Mesodermal cell (in vitro differentiated cells): ENCODE data around the gene DIP2C.
"Not testable (repeated sequence)": the region's sequence is repeated elsewhere in the genome, so short reads cannot be mapped to it uniquely, and the experiment has no call there.

Source experiments
- H3K27ac ChIP-seq: 2 replicates; pipeline ENCODE4 v1.7.0; 2013; ENCODE audit warnings: mild to moderate bottlenecking, low read depth, low read length, moderate library complexity; ENCODE audit not compliant: severe bottlenecking
- H3K36me3 ChIP-seq: 2 replicates; pipeline ENCODE4 v1.7.1; 2013; ENCODE audit warnings: mild to moderate bottlenecking, low read length, moderate library complexity; ENCODE audit not compliant: control insufficient read depth, insufficient read depth
- H3K4me1 ChIP-seq: one replicate; pipeline ENCODE4 v1.7.1; 2013; ENCODE audit warnings: mild to moderate bottlenecking, low read length; ENCODE audit not compliant: insufficient read depth, control insufficient read depth, poor library complexity, severe bottlenecking
- H3K4me3 ChIP-seq: 2 replicates; pipeline ENCODE4 v1.7.0; 2013; ENCODE audit warnings: low read length, control low read depth, mild to moderate bottlenecking; ENCODE audit not compliant: insufficient read depth, poor library complexity, severe bottlenecking; ENCODE audit errors: extremely low read depth
- H3K9me3 ChIP-seq: 2 replicates; pipeline ENCODE4 v1.7.1; 2013; ENCODE audit warnings: mild to moderate bottlenecking, low read length, moderate library complexity; ENCODE audit not compliant: control insufficient read depth
- WGBS, 2 experiments: methylation state at CpG; one replicate each; pipeline ENCODE4 v1.1.5; 2013; ENCODE audit warnings: missing lambda C conversion rate in 2 of 2; ENCODE audit not compliant: insufficient coverage in 2 of 2; 5-methylcytosine and 5-hydroxymethylcytosine counted together

DIP2C gene

DNA sequence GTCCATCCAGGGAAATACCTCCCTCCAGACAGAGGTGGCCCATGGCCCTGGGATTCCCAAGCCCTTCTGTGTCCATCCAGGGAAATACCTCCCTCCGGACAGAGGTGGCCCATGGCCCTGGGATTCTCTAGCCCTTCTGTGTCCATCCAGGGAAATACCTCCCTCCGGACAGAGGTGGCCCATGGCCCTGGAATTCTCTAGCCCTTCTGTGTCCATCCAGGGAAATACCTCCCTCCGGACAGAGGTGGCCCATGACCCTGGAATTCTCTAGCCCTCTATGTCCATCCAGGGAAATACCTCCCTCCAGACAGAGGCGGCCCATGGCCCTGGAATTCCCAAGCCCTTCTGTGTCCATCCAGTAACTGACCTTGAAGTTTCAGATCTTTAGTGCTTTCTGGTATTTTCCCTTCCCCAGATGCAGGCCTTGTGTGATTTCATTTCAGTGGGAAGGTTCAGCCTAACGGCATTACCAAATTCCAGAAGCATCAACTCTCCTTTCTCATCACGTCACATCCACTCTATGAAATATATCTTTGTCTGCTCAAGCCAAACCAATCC lies 28.8 kb upstream of the DIP2C start:
- H3K4me1 ChIP-seq, result no peaks in the 10 kb centered on the region
- peaks cover 18% of the 10 kb centered on the region for H3K9me3 ChIP-seq
- no peak overlapping the region for H3K27ac ChIP-seq
- no peak overlapping the region for H3K4me3 ChIP-seq
- WGBS, 2 experiments, result 83 to 93% methylated on average over 2 to 4 of the region's 6 CpGs
- no peaks in the 10 kb centered on the region for H3K36me3 ChIP-seq

DNA sequence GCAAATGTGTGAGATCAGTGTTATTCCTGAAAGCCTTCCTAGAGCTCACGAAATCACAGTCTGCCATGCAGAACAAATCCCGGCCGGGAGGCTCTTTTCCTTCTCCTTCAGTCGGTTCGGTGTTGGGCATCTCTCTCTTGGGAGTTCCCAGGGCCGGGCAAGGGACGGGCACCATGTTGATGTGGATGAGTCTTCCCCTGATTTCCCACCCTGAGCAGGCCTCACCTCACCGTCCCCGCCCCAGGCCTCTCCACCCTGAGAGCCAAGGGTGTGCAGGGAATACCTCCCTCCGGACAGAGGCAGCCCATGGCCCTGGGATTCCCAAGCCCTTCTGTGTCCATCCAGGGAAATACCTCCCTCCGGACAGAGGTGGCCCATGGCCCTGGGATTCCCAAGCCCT lies 28.0 kb upstream of the DIP2C start:
- Histone ChIP-seq H3K4me1 (no peaks in the 10 kb centered on the region), H3K27ac (no peak overlapping the region), H3K36me3 (no peaks in the 10 kb centered on the region), H3K9me3 (peaks cover 23% of the 10 kb centered on the region), H3K4me3 (no peak overlapping the region)
- WGBS, 2 experiments, result 90 to 96% methylated on average over 6 of the region's 11 CpGs

DNA sequence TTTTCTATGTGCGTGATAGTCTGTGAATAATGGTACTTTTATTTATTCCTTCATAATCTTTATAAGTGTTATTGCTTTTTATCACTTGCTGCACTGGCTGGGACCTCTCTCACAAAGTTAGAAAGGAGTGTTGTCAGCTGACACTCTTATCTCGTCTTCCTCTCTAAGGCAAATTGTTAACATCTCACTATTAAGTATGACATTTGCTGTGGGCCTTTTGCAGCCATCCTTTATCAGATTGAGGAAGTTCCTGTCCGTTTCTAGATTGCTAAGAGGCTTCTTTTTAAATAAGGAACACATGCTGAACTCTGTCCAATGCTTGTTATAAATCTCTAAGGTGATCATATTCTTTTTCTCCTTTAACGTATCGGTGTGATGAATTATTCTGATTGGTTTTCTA lies 27.4 kb upstream of the DIP2C start:
- Histone ChIP-seq H3K9me3 (peaks cover 23% of the 10 kb centered on the region), H3K4me3 (no peak overlapping the region), H3K27ac (no peak overlapping the region), H3K4me1 (no peaks in the 10 kb centered on the region), H3K36me3 (no peaks in the 10 kb centered on the region)
- WGBS, 2 experiments, result 82% methylated on average over 2 of the region's 5 CpGs; no CpG with 5 or more reads in 1 of the 2 experiments

DNA sequence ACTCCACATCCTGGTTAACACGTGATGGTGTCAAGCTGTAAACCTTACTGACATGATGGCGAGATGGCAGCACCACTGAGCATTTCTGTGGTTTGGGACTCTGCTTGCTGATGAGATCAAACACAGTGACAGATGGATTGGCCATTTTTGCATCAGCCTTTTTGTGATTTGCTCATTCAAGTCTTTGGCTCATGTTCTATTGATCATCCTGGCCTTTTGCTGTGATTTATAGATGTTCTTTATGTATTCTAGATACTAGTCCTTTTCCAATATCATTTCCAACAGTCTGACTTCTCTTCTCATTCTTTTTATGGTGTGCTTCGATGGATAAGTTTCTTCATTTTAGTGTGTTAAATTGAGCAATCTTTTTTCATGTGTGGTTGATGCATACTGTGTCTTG lies 24.7 kb upstream of the DIP2C start:
- Histone ChIP-seq H3K9me3 (peaks cover 23% of the 10 kb centered on the region), H3K36me3 (no peaks in the 10 kb centered on the region), H3K4me1 (no peaks in the 10 kb centered on the region), H3K27ac (no peak overlapping the region), H3K4me3 (no peak overlapping the region)
- WGBS, 2 experiments, result 84 to 86% methylated on average over 2 of the region's 3 CpGs

DNA sequence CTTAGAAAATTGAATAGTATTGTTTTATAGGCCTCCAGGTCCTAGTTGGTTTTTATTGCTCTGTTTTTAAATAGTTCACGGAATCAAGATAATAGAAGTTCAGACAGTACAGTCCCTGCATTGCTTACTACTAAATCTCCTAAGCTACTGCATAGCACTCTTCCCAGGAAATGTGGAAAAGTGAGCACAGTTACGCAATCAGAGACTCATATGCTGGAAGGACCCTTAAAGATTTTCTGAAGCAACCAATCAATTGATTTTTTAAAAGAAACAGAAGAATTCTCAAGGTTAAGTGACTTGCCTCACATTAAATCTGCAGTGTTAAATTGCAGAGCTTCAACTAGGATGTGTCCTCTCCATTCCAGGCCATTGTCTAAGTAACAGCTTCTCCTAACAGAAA lies 23.1 kb upstream of the DIP2C start:
- no peaks in the 10 kb centered on the region for H3K4me1 ChIP-seq
- 78 to 100% methylated on average over 1 of the region's 2 CpGs for WGBS, 2 experiments
- H3K4me3 ChIP-seq, result no peak overlapping the region
- no peak overlapping the region for H3K27ac ChIP-seq
- H3K9me3 ChIP-seq, result peaks cover 23% of the 10 kb centered on the region
- no peaks in the 10 kb centered on the region for H3K36me3 ChIP-seq

DNA sequence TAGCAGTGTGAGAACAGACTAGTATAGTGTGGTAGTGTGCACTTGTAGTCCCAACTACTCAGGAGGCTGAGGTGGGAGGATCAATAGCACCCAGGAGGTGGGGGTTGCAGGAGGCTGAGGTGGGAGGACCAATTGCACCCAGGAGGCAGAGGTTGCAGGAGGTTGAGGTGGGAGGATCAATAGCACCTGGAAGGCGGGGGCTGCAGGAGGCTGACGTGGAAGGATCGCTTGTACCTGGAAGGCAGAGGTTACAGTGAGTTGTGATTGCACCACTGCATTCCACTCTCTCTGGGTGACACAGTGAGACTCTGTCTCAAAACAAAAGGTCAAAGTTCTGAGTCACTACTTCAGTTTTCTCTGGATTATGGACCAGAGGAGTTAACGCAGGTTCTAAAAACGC lies 22.6 kb upstream of the DIP2C start:
- Histone ChIP-seq H3K9me3 (peaks cover 23% of the 10 kb centered on the region), H3K4me1 (no peaks in the 10 kb centered on the region), H3K4me3 (no peak overlapping the region), H3K27ac (no peak overlapping the region), H3K36me3 (no peaks in the 10 kb centered on the region)
- WGBS, 2 experiments, result 75 to 90% methylated on average over 4 to 5 of the region's 5 CpGs

DNA sequence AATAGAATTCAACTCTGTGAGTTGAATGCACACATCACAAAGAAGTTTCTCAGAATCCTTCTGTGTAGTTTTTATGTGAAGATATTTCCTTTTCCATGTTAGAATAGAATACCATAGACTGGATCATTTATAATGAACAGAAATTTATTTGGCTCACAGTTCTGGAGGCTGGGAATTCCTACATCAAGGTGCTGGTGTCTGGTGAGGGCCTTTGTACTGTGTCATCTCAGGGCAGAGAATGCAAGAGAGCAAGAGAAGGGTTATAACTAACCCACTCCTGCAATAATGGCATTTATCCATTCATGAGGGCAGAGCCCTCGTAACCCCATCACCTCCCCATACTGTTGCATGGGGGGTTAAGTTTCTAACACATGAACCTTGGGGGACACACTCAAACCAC lies 18.4 kb upstream of the DIP2C start:
- WGBS, 2 experiments, result no CpG with 5 or more reads among the region's 1 CpG

DNA sequence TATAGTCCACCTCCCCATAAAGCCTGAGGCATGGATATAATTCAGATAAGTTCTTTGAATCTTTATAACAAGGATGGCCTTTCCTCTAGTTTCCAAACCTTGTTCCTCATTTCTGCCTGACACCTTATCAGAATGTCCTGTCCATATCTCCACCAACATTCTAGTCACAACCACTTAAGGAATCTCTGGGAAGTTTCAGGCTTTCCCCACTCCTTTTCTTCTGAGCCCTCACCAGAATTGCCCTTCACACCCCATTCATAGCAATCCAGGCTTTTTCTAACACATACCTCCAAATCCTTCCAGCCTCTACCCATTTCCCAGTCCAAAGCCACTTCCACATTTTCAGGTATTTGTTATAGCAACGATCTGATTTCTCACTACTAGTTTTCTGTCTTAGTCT lies 18.0 kb upstream of the DIP2C start:
- H3K9me3 ChIP-seq, result no peaks in the 10 kb centered on the region
- 80% methylated on average over 1 of the region's 1 CpG; no CpG with 5 or more reads in 1 of the 2 experiments for WGBS, 2 experiments
- H3K4me1 ChIP-seq, result no peaks in the 10 kb centered on the region
- H3K27ac ChIP-seq, result no peak overlapping the region
- no peaks in the 10 kb centered on the region for H3K36me3 ChIP-seq
- H3K4me3 ChIP-seq, result no peak overlapping the region

More for the DNA sequence above, 18.4 kb upstream of the DIP2C start:
- no peaks in the 10 kb centered on the region for H3K36me3 ChIP-seq
- no peak overlapping the region for H3K27ac ChIP-seq
- no peak overlapping the region for H3K4me3 ChIP-seq
- H3K4me1 ChIP-seq, result no peaks in the 10 kb centered on the region
- H3K9me3 ChIP-seq, result peaks cover 1% of the 10 kb centered on the region

DNA sequence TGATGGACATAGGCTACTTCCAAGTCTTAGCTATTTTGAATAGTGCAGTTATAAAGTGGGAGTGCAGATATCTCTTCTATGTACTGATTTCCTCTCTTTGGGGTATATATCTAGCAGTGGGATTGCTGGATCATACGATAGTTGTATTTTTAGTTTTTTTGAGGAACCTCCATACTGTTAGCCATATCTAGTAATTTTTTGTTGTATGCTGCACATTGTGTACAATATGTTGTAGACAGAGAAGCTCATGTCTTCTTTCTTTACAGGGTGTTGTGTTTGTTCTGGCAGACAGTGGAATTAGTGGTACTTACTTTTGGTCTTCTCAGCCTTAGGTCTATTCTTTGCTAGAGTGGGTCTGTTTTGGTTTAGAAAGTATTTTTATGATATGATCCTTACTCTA lies 13.7 kb upstream of the DIP2C start:
- Histone ChIP-seq H3K36me3 (no peaks in the 10 kb centered on the region), H3K4me3 (no peak overlapping the region), H3K4me1 (no peaks in the 10 kb centered on the region), H3K9me3 (no peaks in the 10 kb centered on the region), H3K27ac (no peak overlapping the region)
- no CpG with 5 or more reads among the region's 1 CpG for WGBS, 2 experiments

DNA sequence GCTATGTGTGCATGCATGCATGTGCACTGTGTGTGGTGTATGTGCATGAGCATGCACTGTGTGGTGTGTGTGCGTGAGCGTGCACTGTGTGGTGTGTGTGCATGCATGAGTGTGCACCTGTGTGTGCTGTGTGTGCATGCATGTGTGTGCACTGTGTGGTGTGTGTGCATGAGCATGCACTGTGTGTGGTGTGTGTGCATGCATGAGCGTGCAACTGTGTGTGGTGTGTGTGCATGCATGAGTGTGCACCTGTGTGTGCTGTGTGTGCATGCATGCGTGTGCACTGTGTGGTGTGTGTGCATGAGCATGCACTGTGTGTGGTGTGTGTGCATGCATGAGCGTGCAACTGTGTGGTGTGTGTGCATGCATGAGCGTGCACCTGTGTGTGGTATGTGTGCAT lies 10.7 kb upstream of the DIP2C start:
- 89% methylated on average over 5 of the region's 6 CpGs; no CpG with 5 or more reads in 1 of the 2 experiments for WGBS, 2 experiments
- not testable (repeated sequence) for H3K9me3 ChIP-seq

DNA sequence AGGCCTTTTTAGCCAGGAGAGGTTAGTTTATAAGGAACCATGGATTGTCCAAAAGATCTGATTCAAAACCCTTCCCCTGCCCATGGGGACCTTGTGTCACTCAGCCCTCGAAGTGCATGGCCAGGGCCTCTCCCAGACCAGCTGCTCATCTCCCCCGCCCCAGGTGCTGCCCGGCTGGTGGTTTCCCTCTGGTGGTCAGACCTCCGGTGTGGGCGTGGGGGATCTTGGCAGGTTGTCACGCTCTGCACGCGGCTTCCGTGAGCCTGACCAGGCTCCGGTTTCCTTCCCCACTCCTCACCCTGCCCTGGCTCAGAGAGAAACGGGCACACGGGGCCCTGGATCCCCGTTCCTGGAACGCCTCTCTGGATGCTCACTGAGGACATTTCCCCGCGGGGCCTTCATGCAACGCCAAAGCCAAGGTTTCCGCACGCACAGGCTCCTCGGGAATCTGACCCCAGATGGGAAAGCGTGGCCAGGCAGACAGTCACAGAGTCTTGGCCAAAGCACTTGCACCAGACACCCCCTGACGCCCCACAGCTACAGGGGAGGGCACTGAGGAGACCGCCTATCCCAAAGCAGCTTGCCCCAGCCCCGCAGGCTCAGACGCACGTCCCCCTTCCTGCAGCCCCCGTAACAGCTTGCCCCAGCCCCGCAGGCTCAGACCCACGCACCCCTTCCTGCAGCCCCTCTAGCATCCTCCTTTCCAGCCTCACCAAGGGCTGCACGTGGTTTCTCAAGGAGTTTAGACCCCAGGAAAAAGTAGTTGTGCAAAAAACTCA lies 7.8 kb upstream of the DIP2C start:
- Histone ChIP-seq H3K36me3 (no peaks in the 10 kb centered on the region), H3K9me3 (no peaks in the 10 kb centered on the region), H3K4me1 (peaks cover 9% of the 10 kb centered on the region), H3K27ac (no peak overlapping the region), H3K4me3 (no peak overlapping the region)
- WGBS, 2 experiments, result 89 to 92% methylated on average over 24 to 29 of the region's 30 CpGs

More for the DNA sequence above, 10.7 kb upstream of the DIP2C start:
- H3K4me1 ChIP-seq, H3K27ac ChIP-seq, H3K4me3 ChIP-seq, H3K36me3 ChIP-seq: not testable (repeated sequence)
